H1 (cell line): Measurements from ENCODE around the gene GNAL. TPM values are rescaled to one million over a fixed set of nuclear protein-coding genes. Genes with fewer than 3 reads are reported as not detected.

Experiments used
- BCL11A ChIP-seq, 2 experiments: IDR thresholded peaks; one replicate each; pipeline ENCODE4 v1.6.1; 2011; ENCODE audit warnings: low read depth in 2 of 2, low read length in 2 of 2, mild to moderate bottlenecking in 2 of 2
- EGR1 ChIP-seq: IDR thresholded peaks from 2 replicates; pipeline ENCODE4 v1.6.1; 2011; ENCODE audit warnings: low read depth, low read length, borderline replicate concordance
- MAX ChIP-seq: IDR thresholded peaks from 2 replicates; pipeline ENCODE4 v1.6.1; 2012; ENCODE audit warnings: inconsistent platforms
- SUZ12 ChIP-seq: fragments of 200-600 bp; sonication (generic); IDR thresholded peaks from 2 replicates; pipeline ENCODE4 v1.6.1; 2012; ENCODE audit warnings: mild to moderate bottlenecking, inconsistent platforms, low read length, moderate library complexity, mixed read lengths
- polyA plus RNA-seq, 7 experiments: library from polyadenylated mRNA; depleted of rRNA in 3 of 7; stranded (reverse) in 5 of 7; unstranded in 2 of 7; fragments of >200 nt in 5 of 7; fragments of 200-250 nt in 2 of 7; gene quantifications; 1 replicate in 5 of 7; 2 replicates in 1 of 7; 4 replicates in 1 of 7; pipeline versions ENCODE4 v1.2.1 to v1.2.3, GENCODE V29; 2011 to 2013; ENCODE audit warnings: missing spikeins in 2 of 7, mixed read lengths in 2 of 7
- total RNA-seq: library from RNA; stranded (reverse); fragmentation: NEBNext Ultra II Directional; extraction: Animal tissue kit (Norgen Biotek cat#: 25700); gene quantifications from 2 replicates; pipeline ENCODE4 v1.2.1, GENCODE V29; 2021

Gene GNAL
- total and polyA plus RNA-seq, 2 of the 8 experiments (the other 6 are each of a cell fraction or from before 2014, with no cell fraction given), result 13.2 to 18.3 TPM

GRCh38 chr18:11752116-11752911 is 63.2 kb downstream of the GNAL start (continued):
- TF ChIP-seq MAX (peak; percentile 95), SUZ12 (peak; percentile 56; the same call in 1 of the 2 replicates), EGR1 (no peak), BCL11A (IDR thresholded peaks at IDR 0.05; ENCODE audit: low read depth in 2 of 2, low read length in 2 of 2) (no peak)
